ENCODE results near the gene PDXK.

PDXK gene

GRCh38 chr21:43748622-43749021 lies 29.7 kb downstream of the PDXK start:
- H3K79me1 ChIP-seq (ENCODE audit: low read length) = no peaks in the 10 kb centered on the region
- no peak overlapping the region for H2BK12ac ChIP-seq (ENCODE audit: low read length)
- H3K27ac ChIP-seq (ENCODE audit: low read depth, low read length) = no peak overlapping the region
- H3K36me3 ChIP-seq (ENCODE audit: control insufficient read depth in 1 of 2, insufficient read depth in 2 of 2, low read length in 2 of 2) = peaks cover 77 to 80% of the 10 kb centered on the region in 2 experiments
- peaks cover 6% of the 10 kb centered on the region for H3K9me3 ChIP-seq (ENCODE audit: insufficient read depth, low read depth, low read length)
- no peak overlapping the region for H4K12ac ChIP-seq (ENCODE audit: low read depth, low read length)
- no peak for DNase-seq
- H3K4me1 ChIP-seq (ENCODE audit: control insufficient read depth in 1 of 2, insufficient read depth in 2 of 2, low read length in 2 of 2) = no peaks in the 10 kb centered on the region
- no peak overlapping the region for H2AFZ ChIP-seq (ENCODE audit: insufficient read depth, low read length, poor library complexity)
- H2BK120ac ChIP-seq (ENCODE audit: insufficient read depth, low read length, poor library complexity) = no peak overlapping the region
- H3K4ac ChIP-seq (ENCODE audit: low read depth, low read length) = no peak overlapping the region
- no peak overlapping the region for H3K9ac ChIP-seq (ENCODE audit: low read length)
- no peak overlapping the region for H4K91ac ChIP-seq (ENCODE audit: low read depth, low read length)
- no CpG with 5 or more reads among the region's 17 CpGs for WGBS (ENCODE audit: extremely low coverage, insufficient coverage, insufficient read length)
- no peak overlapping the region for H3K23ac ChIP-seq (ENCODE audit: low read length)
- H3K27me3 ChIP-seq (ENCODE audit: insufficient read depth, low read length) = no peaks in the 10 kb centered on the region
- H3K4me2 ChIP-seq (ENCODE audit: low read length) = no peak overlapping the region
- H2BK5ac ChIP-seq (ENCODE audit: low read depth, low read length, poor library complexity) = no peak overlapping the region
- no peak overlapping the region for H4K8ac ChIP-seq (ENCODE audit: low read depth, low read length)
- H3K79me2 ChIP-seq (ENCODE audit: control insufficient read depth, insufficient read depth, low read length, poor library complexity) = no peaks in the 10 kb centered on the region
- no peak overlapping the region for H3K14ac ChIP-seq (ENCODE audit: low read length)
- H3K4me3 ChIP-seq (ENCODE audit: low read depth, low read length) = no peak overlapping the region
- no peak overlapping the region for H3K18ac ChIP-seq (ENCODE audit: low read length)
- no peak overlapping the region for H2AK5ac ChIP-seq (ENCODE audit: low read length)

GRCh38 chr21:43749651-43750262 lies 30.8 kb downstream of the PDXK start:
- no peak overlapping the region for H3K23ac ChIP-seq (ENCODE audit: low read length)

GRCh38 chr21:43750339-43751033 lies 31.6 kb downstream of the PDXK start:
- no peaks in the 10 kb centered on the region for H3K79me2 ChIP-seq (ENCODE audit: control insufficient read depth, insufficient read depth, low read length, poor library complexity)
- H2BK120ac ChIP-seq (ENCODE audit: insufficient read depth, low read length, poor library complexity) = no peak overlapping the region
- no peak overlapping the region for H4K8ac ChIP-seq (ENCODE audit: low read depth, low read length)
- no peaks in the 10 kb centered on the region for H3K4me1 ChIP-seq (ENCODE audit: control insufficient read depth in 1 of 2, insufficient read depth in 2 of 2, low read length in 2 of 2)
- no peak overlapping the region for H4K91ac ChIP-seq (ENCODE audit: low read depth, low read length)
- no peak overlapping the region for H3K4me3 ChIP-seq (ENCODE audit: low read depth, low read length)
- H3K4ac ChIP-seq (ENCODE audit: low read depth, low read length) = no peak overlapping the region
- peaks cover 6% of the 10 kb centered on the region for H3K9me3 ChIP-seq (ENCODE audit: insufficient read depth, low read depth, low read length)
- no peak overlapping the region for H2BK12ac ChIP-seq (ENCODE audit: low read length)
- H2AK5ac ChIP-seq (ENCODE audit: low read length) = no peak overlapping the region
- no peak overlapping the region for H2AFZ ChIP-seq (ENCODE audit: insufficient read depth, low read length, poor library complexity)
- no CpG with 5 or more reads among the region's 28 CpGs for WGBS (ENCODE audit: extremely low coverage, insufficient coverage, insufficient read length)
- H3K9ac ChIP-seq (ENCODE audit: low read length) = no peak overlapping the region
- no peak overlapping the region for H3K4me2 ChIP-seq (ENCODE audit: low read length)
- no peak overlapping the region for H3K27ac ChIP-seq (ENCODE audit: low read depth, low read length)
- no peaks in the 10 kb centered on the region for H3K79me1 ChIP-seq (ENCODE audit: low read length)
- no peak overlapping the region for H3K23ac ChIP-seq (ENCODE audit: low read length)
- peaks cover 80 to 83% of the 10 kb centered on the region in 2 experiments for H3K36me3 ChIP-seq (ENCODE audit: control insufficient read depth in 1 of 2, insufficient read depth in 2 of 2, low read length in 2 of 2)
- no peak for DNase-seq
- no peak overlapping the region for H3K14ac ChIP-seq (ENCODE audit: low read length)
- no peak overlapping the region for H3K18ac ChIP-seq (ENCODE audit: low read length)
- H3K27me3 ChIP-seq (ENCODE audit: insufficient read depth, low read length) = no peaks in the 10 kb centered on the region
- no peak overlapping the region for H2BK5ac ChIP-seq (ENCODE audit: low read depth, low read length, poor library complexity)
- H4K12ac ChIP-seq (ENCODE audit: low read depth, low read length) = no peak overlapping the region

More at GRCh38 chr21:43749651-43750262, 30.8 kb downstream of the PDXK start:
- Histone ChIP-seq H3K79me1 (ENCODE audit: low read length) (no peaks in the 10 kb centered on the region), H3K36me3 (ENCODE audit: control insufficient read depth in 1 of 2, insufficient read depth in 2 of 2, low read length in 2 of 2) (peaks cover 77 to 80% of the 10 kb centered on the region in 2 experiments), H3K27ac (ENCODE audit: low read depth, low read length) (no peak overlapping the region), H3K4me3 (ENCODE audit: low read depth, low read length) (no peak overlapping the region), H3K4me1 (ENCODE audit: control insufficient read depth in 1 of 2, insufficient read depth in 2 of 2, low read length in 2 of 2) (no peaks in the 10 kb centered on the region), H3K9ac (ENCODE audit: low read length) (no peak overlapping the region), H3K9me3 (ENCODE audit: insufficient read depth, low read depth, low read length) (peaks cover 6% of the 10 kb centered on the region), H3K79me2 (ENCODE audit: control insufficient read depth, insufficient read depth, low read length, poor library complexity) (no peaks in the 10 kb centered on the region), H3K4me2 (ENCODE audit: low read length) (no peak overlapping the region), H2BK12ac (ENCODE audit: low read length) (no peak overlapping the region), H4K12ac (ENCODE audit: low read depth, low read length) (no peak overlapping the region), H3K4ac (ENCODE audit: low read depth, low read length) (no peak overlapping the region), H4K8ac (ENCODE audit: low read depth, low read length) (no peak overlapping the region), H2AK5ac (ENCODE audit: low read length) (no peak overlapping the region), H2BK5ac (ENCODE audit: low read depth, low read length, poor library complexity) (no peak overlapping the region), H3K27me3 (ENCODE audit: insufficient read depth, low read length) (no peaks in the 10 kb centered on the region), H3K18ac (ENCODE audit: low read length) (no peak overlapping the region), H2BK120ac (ENCODE audit: insufficient read depth, low read length, poor library complexity) (no peak overlapping the region), H2AFZ (ENCODE audit: insufficient read depth, low read length, poor library complexity) (no peak overlapping the region), H3K14ac (ENCODE audit: low read length) (no peak overlapping the region), H4K91ac (ENCODE audit: low read depth, low read length) (no peak overlapping the region)
- DNase-seq = no peak
- no CpG with 5 or more reads among the region's 18 CpGs for WGBS (ENCODE audit: extremely low coverage, insufficient coverage, insufficient read length)

GRCh38 chr21:43751955-43752591 lies 33.1 kb downstream of the PDXK start:
- Histone ChIP-seq H3K27me3 (ENCODE audit: insufficient read depth, low read length) (no peaks in the 10 kb centered on the region), H3K36me3 (ENCODE audit: control insufficient read depth in 1 of 2, insufficient read depth in 2 of 2, low read length in 2 of 2) (peaks cover 84 to 85% of the 10 kb centered on the region in 2 experiments), H3K9ac (ENCODE audit: low read length) (no peak overlapping the region), H2BK12ac (ENCODE audit: low read length) (no peak overlapping the region), H3K23ac (ENCODE audit: low read length) (no peak overlapping the region), H3K4ac (ENCODE audit: low read depth, low read length) (no peak overlapping the region), H3K79me2 (ENCODE audit: control insufficient read depth, insufficient read depth, low read length, poor library complexity) (no peaks in the 10 kb centered on the region), H3K9me3 (ENCODE audit: insufficient read depth, low read depth, low read length) (peaks cover 6% of the 10 kb centered on the region), H2AFZ (ENCODE audit: insufficient read depth, low read length, poor library complexity) (no peak overlapping the region), H3K4me2 (ENCODE audit: low read length) (no peak overlapping the region), H3K27ac (ENCODE audit: low read depth, low read length) (no peak overlapping the region), H2BK5ac (ENCODE audit: low read depth, low read length, poor library complexity) (no peak overlapping the region), H3K79me1 (ENCODE audit: low read length) (no peaks in the 10 kb centered on the region), H2AK5ac (ENCODE audit: low read length) (no peak overlapping the region), H3K18ac (ENCODE audit: low read length) (no peak overlapping the region), H2BK120ac (ENCODE audit: insufficient read depth, low read length, poor library complexity) (no peak overlapping the region), H4K12ac (ENCODE audit: low read depth, low read length) (no peak overlapping the region), H3K4me3 (ENCODE audit: low read depth, low read length) (no peak overlapping the region), H3K4me1 (ENCODE audit: control insufficient read depth in 1 of 2, insufficient read depth in 2 of 2, low read length in 2 of 2) (no peaks in the 10 kb centered on the region), H4K91ac (ENCODE audit: low read depth, low read length) (no peak overlapping the region), H4K8ac (ENCODE audit: low read depth, low read length) (no peak overlapping the region), H3K14ac (ENCODE audit: low read length) (no peak overlapping the region)
- WGBS (ENCODE audit: extremely low coverage, insufficient coverage, insufficient read length) = no CpG with 5 or more reads among the region's 31 CpGs
- no peak for DNase-seq
